NCI-H2227 (cell line): ENCODE measurements around the gene DCDC1.
"Not testable (repeated sequence)": the region's sequence is repeated elsewhere in the genome, so short reads cannot be mapped to it uniquely, and the experiment has no call there.

Experiments
- DNase-seq: peaks from one replicate; lab custom pipeline; 2025; ENCODE audit not compliant: unreplicated experiment; lab: John Stamatoyannopoulos, UW

DCDC1 gene

GRCh38 chr11:31000381-31000780, 369.2 kb downstream of the DCDC1 start:
- no peak for DNase-seq

GRCh38 chr11:30992513-30992849, 377.1 kb downstream of the DCDC1 start:
- DNase-seq, result no peak

- no peak for DNase-seq
Observed at GRCh38 chr11:30991802-30992512, 377.6 kb downstream of the DCDC1 start.

GRCh38 chr11:30991376-30991775, 378.2 kb downstream of the DCDC1 start:
- no peak for DNase-seq

- peak; percentile 46 for DNase-seq
Observed at GRCh38 chr11:30990625-30991296, 378.8 kb downstream of the DCDC1 start.

- no peak for DNase-seq
Observed at GRCh38 chr11:30987819-30988218, 381.7 kb downstream of the DCDC1 start.

GRCh38 chr11:30985536-30985935, 384.0 kb downstream of the DCDC1 start:
- DNase-seq, result no peak

GRCh38 chr11:30984827-30985226, 384.7 kb downstream of the DCDC1 start:
- DNase-seq, result no peak

- peak; percentile 49 for DNase-seq
Observed at GRCh38 chr11:30984442-30984816, 385.1 kb downstream of the DCDC1 start.

- DNase-seq, result peak; percentile 44
Observed at GRCh38 chr11:30983776-30984441, 385.6 kb downstream of the DCDC1 start.

GRCh38 chr11:30983143-30983542, 386.4 kb downstream of the DCDC1 start:
- no peak for DNase-seq

GRCh38 chr11:30967579-30967978, 402.0 kb downstream of the DCDC1 start:
- DNase-seq, result no peak

- peak; percentile 77 for DNase-seq
Observed at GRCh38 chr11:30960387-30960992, 409.0 kb downstream of the DCDC1 start.

- DNase-seq, result no peak
Observed at GRCh38 chr11:30956751-30957150, 412.8 kb downstream of the DCDC1 start.

GRCh38 chr11:30949838-30950237, 419.7 kb downstream of the DCDC1 start:
- no peak for DNase-seq

- not testable (repeated sequence) for DNase-seq
Observed at GRCh38 chr11:30947715-30948114, 421.8 kb downstream of the DCDC1 start.

- no peak for DNase-seq
Observed at GRCh38 chr11:30938810-30939209, 430.7 kb downstream of the DCDC1 start.

GRCh38 chr11:30938171-30938570, 431.4 kb downstream of the DCDC1 start:
- DNase-seq, result no peak

GRCh38 chr11:30936491-30936890, 433.0 kb downstream of the DCDC1 start:
- DNase-seq, result no peak

GRCh38 chr11:30935861-30936260, 433.7 kb downstream of the DCDC1 start:
- no peak for DNase-seq

- DNase-seq, result no peak
Observed at GRCh38 chr11:30926130-30926529, 443.4 kb downstream of the DCDC1 start.

- DNase-seq, result no peak
Observed at GRCh38 chr11:30921811-30922210, 447.7 kb downstream of the DCDC1 start.
